Neural cell (in vitro differentiated cells): ENCODE data around the gene KCNQ2. TPM values are rescaled to one million over a fixed set of nuclear protein-coding genes. Genes with fewer than 3 reads are reported as not detected.

Source experiments
- H2AFZ ChIP-seq: fragments of 200-600, 300-800 bp; sonication (generic), shearing (Covaris generic); 2 replicates; pipeline ENCODE4 v1.6.0; 2014; ENCODE audit warnings: low read depth, mild to moderate bottlenecking, antibody characterized with exemption, low read length, moderate library complexity
- H3F3A ChIP-seq: fragments of 200-600 bp; shearing (Covaris generic); 2 replicates; pipeline ENCODE4 v1.6.1; 2016; ENCODE audit warnings: mild to moderate bottlenecking, moderate library complexity, mixed read lengths, antibody characterized with exemption, low read length; ENCODE audit not compliant: insufficient read depth, poor library complexity, severe bottlenecking
- H3K27ac ChIP-seq: fragments of 200-600, 300-800 bp; sonication (generic), shearing (Covaris generic); 2 replicates; pipeline ENCODE4 v1.5.1; 2014; ENCODE audit warnings: mild to moderate bottlenecking, low read length, moderate library complexity
- H3K27me3 ChIP-seq: fragments of 300-800, 200-600 bp; sonication (generic), shearing (Covaris generic); 2 replicates; pipeline ENCODE4 v1.6.0; 2014; ENCODE audit warnings: mild to moderate bottlenecking, low read depth, low read length, moderate library complexity; ENCODE audit not compliant: insufficient read depth
- H3K36me3 ChIP-seq: fragments of 300-800, 200-600 bp; sonication (generic), shearing (Covaris generic); 2 replicates; pipeline ENCODE4 v1.5.1; 2014; ENCODE audit warnings: mild to moderate bottlenecking, antibody characterized with exemption, low read length, moderate library complexity; ENCODE audit not compliant: insufficient read depth
- H3K4me2 ChIP-seq: fragments of 300-800, 200-600 bp; sonication (generic), shearing (Covaris generic); 2 replicates; pipeline ENCODE4 v1.6.0; 2014; ENCODE audit warnings: mild to moderate bottlenecking, low read length
- H3K4me3 ChIP-seq: fragments of 300-800, 200-600 bp; sonication (generic), shearing (Covaris generic); 2 replicates; pipeline ENCODE4 v1.5.1; 2014; ENCODE audit warnings: mild to moderate bottlenecking, low read length, moderate library complexity
- H3K79me2 ChIP-seq: fragments of 200-600 bp; shearing (Covaris generic); replicated peaks from 2 replicates; pipeline ENCODE4 v1.6.0; 2014; ENCODE audit warnings: mild to moderate bottlenecking, low read length, moderate library complexity; ENCODE audit not compliant: insufficient read depth
- H3K9ac ChIP-seq: fragments of 300-800, 200-600 bp; sonication (generic), shearing (Covaris generic); 2 replicates; pipeline ENCODE4 v1.6.1; 2016; ENCODE audit warnings: mild to moderate bottlenecking, low read length, mixed read lengths
- H3K9me2 ChIP-seq: fragments of 200-600 bp; shearing (Covaris generic); 2 replicates; pipeline ENCODE4 v1.6.1; 2016; ENCODE audit warnings: mild to moderate bottlenecking, low read length, mixed read lengths; ENCODE audit not compliant: insufficient read depth
- H3K9me3 ChIP-seq: fragments of 200-600, 300-800 bp; sonication (generic), shearing (Covaris generic); 2 replicates; pipeline ENCODE4 v1.6.1; 2016; ENCODE audit warnings: mild to moderate bottlenecking, mixed run types, low read length, moderate library complexity, mixed read lengths
- H4K20me1 ChIP-seq: fragments of 200-600 bp; shearing (Covaris generic); 2 replicates; pipeline ENCODE4 v1.6.1; 2016; ENCODE audit warnings: mild to moderate bottlenecking, mixed run types; ENCODE audit not compliant: insufficient read depth
- EP300 ChIP-seq: fragments of 450-650 bp; conservative IDR thresholded peaks from 2 replicates; pipeline ENCODE4 v1.6.1; 2014; ENCODE audit warnings: antibody characterized with exemption, mild to moderate bottlenecking, moderate library complexity; ENCODE audit not compliant: poor library complexity, severe bottlenecking
- EZH2 ChIP-seq: fragments of 200-600, 300-800 bp; shearing (Covaris generic), sonication (generic); IDR thresholded peaks from 2 replicates; pipeline ENCODE4 v1.6.1; 2014; ENCODE audit warnings: antibody characterized with exemption, low read length, borderline replicate concordance, mild to moderate bottlenecking; ENCODE audit not compliant: insufficient read depth, poor library complexity, severe bottlenecking
- MXI1 ChIP-seq: fragments of 450-650 bp; conservative IDR thresholded peaks from 2 replicates; pipeline ENCODE4 v1.6.1; 2014; ENCODE audit warnings: antibody characterized with exemption, mild to moderate bottlenecking; ENCODE audit not compliant: poor library complexity, severe bottlenecking
- POLR2AphosphoS5 ChIP-seq: IDR thresholded peaks from 2 replicates; pipeline ENCODE4 v1.6.1; 2012
- RAD21 ChIP-seq: fragments of 450-650 bp; conservative IDR thresholded peaks from 2 replicates; pipeline ENCODE4 v1.6.1; 2014; ENCODE audit warnings: antibody characterized with exemption, mild to moderate bottlenecking, moderate library complexity
- SMC3 ChIP-seq: fragments of 450-650 bp; conservative IDR thresholded peaks from 2 replicates; pipeline ENCODE4 v1.6.1; 2014; ENCODE audit warnings: antibody characterized with exemption, mild to moderate bottlenecking, moderate library complexity; ENCODE audit not compliant: poor library complexity
- TAF1 ChIP-seq: IDR thresholded peaks from 2 replicates; pipeline ENCODE4 v1.6.1; 2012; ENCODE audit warnings: low read depth
- polyA plus RNA-seq: library from polyadenylated mRNA; depleted of rRNA; stranded (reverse); fragments of >200 nt; gene quantifications from 2 replicates; pipeline ENCODE4 v1.2.3, GENCODE V29; 2014
- TF ChIP-seq, protein P1 (sequence below): IDR thresholded peaks from 2 replicates; pipeline ENCODE4 v1.6.1; 2012; ENCODE audit warnings: borderline replicate concordance
- TF ChIP-seq, protein P2 (sequence below): fragments of 450-650 bp; IDR thresholded peaks from 2 replicates; pipeline ENCODE4 v1.5.1; 2014; ENCODE audit warnings: antibody characterized with exemption, mild to moderate bottlenecking, moderate library complexity; ENCODE audit not compliant: poor library complexity, severe bottlenecking

KCNQ2 gene
- polyA plus RNA-seq, 1 donor from 2014 or later, result 84.7 TPM

DNA sequence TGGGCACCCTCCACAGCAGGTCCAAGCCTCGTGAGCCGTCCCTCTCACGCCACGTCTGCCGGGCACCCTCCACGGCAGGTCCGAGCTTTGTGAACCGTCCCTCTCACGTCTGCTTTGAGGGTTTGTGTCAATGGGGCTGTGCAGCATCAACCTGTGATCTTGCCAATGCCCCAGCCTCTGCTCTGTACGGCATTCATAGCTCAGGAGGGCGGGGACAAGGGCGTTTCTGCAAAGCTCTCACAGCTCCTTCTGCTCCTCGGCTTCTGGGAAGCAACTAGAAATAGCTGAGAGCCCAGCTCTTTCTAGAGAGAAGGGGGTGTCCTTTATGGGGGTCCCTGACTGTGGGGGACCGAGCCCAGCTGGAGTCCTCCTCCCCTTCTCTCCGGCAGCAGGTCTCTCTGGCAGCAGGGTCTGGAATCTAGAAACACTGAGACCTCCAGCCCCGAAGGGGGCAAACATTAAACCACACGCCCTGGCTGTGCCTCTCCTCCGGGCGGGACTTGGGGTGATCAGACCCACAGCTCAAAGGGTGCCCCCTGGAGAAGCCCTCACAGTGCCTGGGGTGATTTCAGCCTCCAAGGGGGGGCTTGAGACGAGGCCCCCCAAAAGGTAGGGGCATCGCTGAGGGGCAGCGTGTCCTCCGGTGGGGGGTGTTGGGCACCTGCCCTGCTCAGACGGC is 70.1 kb downstream of the KCNQ2 start:
- Histone ChIP-seq H4K20me1 (no peaks in the 10 kb centered on the region), H3K9ac (no peak overlapping the region), H3K9me2 (no peaks in the 10 kb centered on the region), H3K9me3 (no peaks in the 10 kb centered on the region), H3K79me2 (no peaks in the 10 kb centered on the region), H3F3A (no peaks in the 10 kb centered on the region), H3K36me3 (no peaks in the 10 kb centered on the region), H3K4me2 (no peak overlapping the region), H3K27ac (no peak overlapping the region), H3K4me3 (no peak overlapping the region), H2AFZ (no peak overlapping the region), H3K27me3 (no peaks in the 10 kb centered on the region)
- TF ChIP-seq TAF1 (no peak), EP300 (no peak), POLR2AphosphoS5 (no peak), EZH2 (no peak), RAD21 (no peak), SMC3 (no peak), MXI1 (no peak)
- TF ChIP-seq, protein P1, sequence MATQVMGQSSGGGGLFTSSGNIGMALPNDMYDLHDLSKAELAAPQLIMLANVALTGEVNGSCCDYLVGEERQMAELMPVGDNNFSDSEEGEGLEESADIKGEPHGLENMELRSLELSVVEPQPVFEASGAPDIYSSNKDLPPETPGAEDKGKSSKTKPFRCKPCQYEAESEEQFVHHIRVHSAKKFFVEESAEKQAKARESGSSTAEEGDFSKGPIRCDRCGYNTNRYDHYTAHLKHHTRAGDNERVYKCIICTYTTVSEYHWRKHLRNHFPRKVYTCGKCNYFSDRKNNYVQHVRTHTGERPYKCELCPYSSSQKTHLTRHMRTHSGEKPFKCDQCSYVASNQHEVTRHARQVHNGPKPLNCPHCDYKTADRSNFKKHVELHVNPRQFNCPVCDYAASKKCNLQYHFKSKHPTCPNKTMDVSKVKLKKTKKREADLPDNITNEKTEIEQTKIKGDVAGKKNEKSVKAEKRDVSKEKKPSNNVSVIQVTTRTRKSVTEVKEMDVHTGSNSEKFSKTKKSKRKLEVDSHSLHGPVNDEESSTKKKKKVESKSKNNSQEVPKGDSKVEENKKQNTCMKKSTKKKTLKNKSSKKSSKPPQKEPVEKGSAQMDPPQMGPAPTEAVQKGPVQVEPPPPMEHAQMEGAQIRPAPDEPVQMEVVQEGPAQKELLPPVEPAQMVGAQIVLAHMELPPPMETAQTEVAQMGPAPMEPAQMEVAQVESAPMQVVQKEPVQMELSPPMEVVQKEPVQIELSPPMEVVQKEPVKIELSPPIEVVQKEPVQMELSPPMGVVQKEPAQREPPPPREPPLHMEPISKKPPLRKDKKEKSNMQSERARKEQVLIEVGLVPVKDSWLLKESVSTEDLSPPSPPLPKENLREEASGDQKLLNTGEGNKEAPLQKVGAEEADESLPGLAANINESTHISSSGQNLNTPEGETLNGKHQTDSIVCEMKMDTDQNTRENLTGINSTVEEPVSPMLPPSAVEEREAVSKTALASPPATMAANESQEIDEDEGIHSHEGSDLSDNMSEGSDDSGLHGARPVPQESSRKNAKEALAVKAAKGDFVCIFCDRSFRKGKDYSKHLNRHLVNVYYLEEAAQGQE, result no peak
- TF ChIP-seq, protein P2, sequence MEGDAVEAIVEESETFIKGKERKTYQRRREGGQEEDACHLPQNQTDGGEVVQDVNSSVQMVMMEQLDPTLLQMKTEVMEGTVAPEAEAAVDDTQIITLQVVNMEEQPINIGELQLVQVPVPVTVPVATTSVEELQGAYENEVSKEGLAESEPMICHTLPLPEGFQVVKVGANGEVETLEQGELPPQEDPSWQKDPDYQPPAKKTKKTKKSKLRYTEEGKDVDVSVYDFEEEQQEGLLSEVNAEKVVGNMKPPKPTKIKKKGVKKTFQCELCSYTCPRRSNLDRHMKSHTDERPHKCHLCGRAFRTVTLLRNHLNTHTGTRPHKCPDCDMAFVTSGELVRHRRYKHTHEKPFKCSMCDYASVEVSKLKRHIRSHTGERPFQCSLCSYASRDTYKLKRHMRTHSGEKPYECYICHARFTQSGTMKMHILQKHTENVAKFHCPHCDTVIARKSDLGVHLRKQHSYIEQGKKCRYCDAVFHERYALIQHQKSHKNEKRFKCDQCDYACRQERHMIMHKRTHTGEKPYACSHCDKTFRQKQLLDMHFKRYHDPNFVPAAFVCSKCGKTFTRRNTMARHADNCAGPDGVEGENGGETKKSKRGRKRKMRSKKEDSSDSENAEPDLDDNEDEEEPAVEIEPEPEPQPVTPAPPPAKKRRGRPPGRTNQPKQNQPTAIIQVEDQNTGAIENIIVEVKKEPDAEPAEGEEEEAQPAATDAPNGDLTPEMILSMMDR, result no peak

DNA sequence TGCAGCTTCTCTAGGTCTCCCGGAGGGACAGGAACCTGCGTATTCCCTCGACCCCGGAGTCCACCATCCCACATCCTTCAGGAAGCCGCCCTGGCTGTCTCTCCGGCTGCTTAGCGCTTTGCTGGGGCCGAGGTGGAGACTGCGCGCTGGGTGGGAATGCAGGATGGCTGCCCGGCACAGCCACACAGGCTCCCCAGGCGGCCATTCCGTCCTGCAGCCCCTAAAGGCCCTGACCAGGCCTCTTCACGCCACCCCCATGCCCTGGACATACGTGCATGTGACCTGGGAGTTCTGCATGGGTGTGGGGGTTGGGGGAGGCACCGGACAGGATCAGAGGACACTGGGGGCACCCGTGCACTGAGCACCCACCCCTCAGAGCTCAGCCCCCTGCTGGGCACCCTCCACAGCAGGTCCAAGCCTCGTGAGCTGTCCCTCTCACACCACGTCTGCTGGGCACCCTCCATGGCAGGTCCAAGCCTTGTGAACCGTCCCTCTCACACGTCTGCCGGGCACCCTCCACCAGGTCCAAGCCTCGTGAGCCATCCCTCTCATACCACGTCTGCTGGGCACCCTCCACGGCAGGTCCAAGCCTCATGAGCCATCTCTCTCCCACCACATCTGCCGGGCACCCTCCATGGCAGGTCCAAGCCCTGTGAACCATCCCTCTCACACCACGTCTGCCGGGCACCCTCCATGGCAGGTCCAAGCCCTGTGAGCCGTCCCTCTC is 70.9 kb downstream of the KCNQ2 start:
- TF ChIP-seq TAF1 (no peak), SMC3 (no peak), RAD21 (no peak), POLR2AphosphoS5 (no peak), EP300 (no peak), MXI1 (no peak), EZH2 (no peak)
- TF ChIP-seq, protein P2, result no peak
- TF ChIP-seq, protein P1, result no peak
- Histone ChIP-seq H3F3A (no peaks in the 10 kb centered on the region), H3K36me3 (no peaks in the 10 kb centered on the region), H4K20me1 (no peaks in the 10 kb centered on the region), H3K27me3 (no peaks in the 10 kb centered on the region), H3K4me2 (no peak overlapping the region), H3K4me3 (no peak overlapping the region), H3K9ac (no peak overlapping the region), H3K9me3 (no peaks in the 10 kb centered on the region), H2AFZ (no peak overlapping the region), H3K79me2 (no peaks in the 10 kb centered on the region), H3K9me2 (no peaks in the 10 kb centered on the region), H3K27ac (no peak overlapping the region)
